Activated CD4-positive, alpha-beta T cell treated with anti-CD3 and anti-CD28 coated beads for 1 hour (primary cell): ENCODE results near the gene UVSSA.
"Not testable (repeated sequence)": the region's sequence is repeated elsewhere in the genome, so short reads cannot be mapped to it uniquely, and the experiment has no call there.

Source experiments
- DNase-seq: peaks from one replicate; pipeline ENCODE4 v3.0.0-alpha.2; 2020

UVSSA gene

GRCh38 chr4:1331591-1332353 lies 15.2 kb upstream of the UVSSA start:
- DNase-seq, result no peak

DNA sequence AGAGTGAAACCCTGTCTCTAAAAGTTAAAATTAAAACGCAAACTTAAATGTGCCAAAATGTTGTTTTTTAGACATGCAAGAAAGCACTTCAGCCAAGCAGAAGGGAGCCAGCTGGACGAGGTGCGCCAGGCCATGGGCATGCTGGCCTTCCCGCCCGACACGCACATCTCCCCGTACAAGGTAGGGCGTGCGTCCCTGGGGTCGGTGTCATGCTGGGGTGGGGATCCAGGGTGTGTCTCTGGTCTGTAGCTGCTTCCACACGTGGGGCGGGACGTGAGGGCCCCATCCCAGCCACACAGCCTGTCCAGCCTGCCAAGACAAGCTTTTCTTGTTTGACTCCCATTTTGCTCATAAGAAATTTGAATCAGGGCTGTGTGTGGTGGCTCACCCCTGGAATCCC lies 14.3 kb upstream of the UVSSA start:
- no peak for DNase-seq

DNA sequence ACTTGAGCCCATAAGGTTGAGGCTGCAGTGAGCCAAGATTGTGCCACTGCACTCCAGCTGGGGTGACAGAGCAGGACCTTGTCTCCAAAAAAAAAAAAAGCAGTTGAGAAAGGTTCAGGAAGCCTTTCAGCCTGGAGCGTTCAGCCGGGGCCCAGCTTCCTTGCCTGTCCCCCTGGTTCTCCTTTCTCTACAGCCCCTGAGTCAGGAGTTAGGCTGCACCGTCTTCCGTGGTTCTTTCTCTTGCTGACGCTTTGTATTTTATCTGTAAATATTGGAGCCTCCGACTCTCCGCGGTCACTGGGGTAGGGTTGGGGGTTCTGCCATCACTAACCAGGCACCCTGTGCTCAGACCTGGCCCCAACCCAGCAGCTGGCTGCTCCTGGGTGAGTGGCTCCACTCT lies 13.8 kb upstream of the UVSSA start:
- no peak for DNase-seq

DNA sequence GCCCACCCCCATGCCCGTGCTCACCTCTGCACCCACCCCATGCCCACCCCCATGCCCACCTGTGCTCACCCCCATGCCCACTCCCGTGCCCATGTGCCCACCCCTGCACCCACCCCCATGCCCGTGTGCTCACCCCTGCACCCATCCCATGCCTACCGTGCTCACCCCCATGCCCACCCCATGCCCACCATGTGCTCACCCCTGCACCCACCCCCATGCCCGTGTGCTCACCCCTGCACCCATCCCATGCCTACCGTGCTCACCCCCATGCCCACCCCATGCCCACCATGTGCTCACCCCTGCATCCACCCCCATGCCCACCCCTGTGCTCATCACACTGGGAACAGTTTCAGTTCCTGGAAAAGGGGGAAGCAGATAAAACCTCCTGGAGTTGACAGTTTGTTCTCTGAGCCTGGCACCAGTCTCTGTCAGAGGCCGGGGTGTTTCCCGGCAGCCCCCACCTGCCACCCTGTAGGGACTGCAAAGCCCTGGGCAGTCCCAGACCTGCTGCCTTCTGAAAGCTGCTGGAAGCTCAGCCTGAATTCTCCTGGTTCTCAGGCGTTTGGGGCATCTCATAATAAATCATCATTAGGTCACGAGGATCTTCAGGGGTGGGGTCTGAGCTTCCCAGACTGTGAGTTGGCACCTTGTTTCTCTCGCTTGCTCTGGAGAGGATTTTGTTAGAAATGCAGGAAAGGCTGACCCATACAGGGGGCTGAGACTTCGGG lies 13.0 kb upstream of the UVSSA start:
- DNase-seq, result not testable (repeated sequence)

GRCh38 chr4:1334579-1334895 lies 12.5 kb upstream of the UVSSA start:
- DNase-seq, result no peak

- not testable (repeated sequence) for DNase-seq
Measured at GRCh38 chr4:1335193-1335883, 11.7 kb upstream of the UVSSA start.

GRCh38 chr4:1336088-1336491 lies 10.9 kb upstream of the UVSSA start:
- no peak for DNase-seq

GRCh38 chr4:1337376-1337831 lies 9.6 kb upstream of the UVSSA start:
- peak; percentile 46 for DNase-seq

DNA sequence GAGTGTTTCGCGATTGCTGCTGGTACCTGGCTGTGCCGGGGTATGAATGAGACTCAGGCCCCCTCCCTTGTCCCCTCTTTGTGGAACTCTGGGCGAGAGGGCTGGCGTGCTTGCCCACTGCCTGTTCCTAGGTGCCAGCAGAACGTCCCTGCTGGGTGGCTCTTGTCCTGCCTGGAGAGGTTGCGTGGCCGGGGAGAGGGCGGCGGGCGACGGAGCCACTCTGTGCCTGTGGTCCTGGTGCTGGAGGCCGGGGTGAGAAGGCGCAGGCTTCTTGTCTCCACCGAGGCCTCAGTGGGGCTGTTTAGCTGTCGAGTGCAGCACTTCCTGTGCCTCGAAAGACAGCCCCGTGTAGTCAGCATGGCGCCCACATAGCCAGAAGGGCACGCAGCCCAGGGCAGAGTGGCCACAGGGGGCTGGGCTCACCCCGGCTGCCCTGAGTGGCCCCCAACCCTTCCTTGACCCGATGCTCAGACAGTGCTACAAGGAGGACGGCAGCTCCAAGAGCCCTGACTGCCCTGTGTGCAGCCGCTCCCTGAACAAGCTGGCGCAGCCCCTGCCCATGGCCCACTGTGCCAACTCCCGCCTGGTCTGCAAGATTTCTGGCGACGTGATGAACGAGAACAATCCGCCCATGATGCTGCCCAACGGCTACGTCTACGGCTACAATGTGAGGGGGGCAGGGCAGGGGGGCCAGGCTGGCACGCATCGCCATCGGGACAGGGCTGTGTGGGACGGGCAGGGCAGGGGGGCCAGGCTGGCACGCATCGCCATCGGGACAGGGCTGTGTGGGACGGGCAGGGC lies 8.9 kb upstream of the UVSSA start:
- no peak for DNase-seq

DNA sequence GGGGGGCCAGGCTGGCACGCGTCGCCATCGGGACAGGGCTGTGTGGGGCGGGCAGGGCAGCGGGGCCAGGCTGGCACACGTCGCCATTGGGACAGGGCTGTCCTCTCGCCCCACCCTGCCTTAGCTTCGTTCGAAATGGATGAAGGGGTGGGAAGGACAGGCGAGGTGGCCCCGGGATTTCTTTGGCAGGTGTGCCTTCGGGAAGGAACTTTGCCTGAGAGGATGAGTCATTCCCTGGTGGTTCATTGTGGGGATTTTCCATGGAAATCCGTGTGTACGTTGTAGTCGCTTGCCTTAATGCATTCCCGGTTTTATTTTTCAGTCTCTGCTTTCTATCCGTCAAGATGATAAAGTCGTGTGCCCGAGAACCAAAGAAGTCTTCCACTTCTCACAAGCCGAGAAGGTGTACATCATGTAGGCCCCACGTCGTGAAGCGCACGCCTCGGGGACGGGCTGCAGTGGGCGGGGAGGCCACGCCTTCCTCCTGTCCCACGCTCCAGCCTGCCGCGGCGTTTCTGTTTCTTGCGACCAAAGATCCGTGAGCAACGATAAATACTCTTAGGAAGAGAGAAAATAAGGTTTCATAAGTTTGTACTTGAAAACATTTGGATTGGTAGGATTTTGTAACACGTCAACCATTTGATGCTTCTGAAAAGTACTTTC lies 8.1 kb upstream of the UVSSA start:
- DNase-seq, result no peak

GRCh38 chr4:1339489-1339888 lies 7.5 kb upstream of the UVSSA start:
- DNase-seq, result no peak

GRCh38 chr4:1340181-1340747 lies 6.7 kb upstream of the UVSSA start:
- no peak for DNase-seq

DNA sequence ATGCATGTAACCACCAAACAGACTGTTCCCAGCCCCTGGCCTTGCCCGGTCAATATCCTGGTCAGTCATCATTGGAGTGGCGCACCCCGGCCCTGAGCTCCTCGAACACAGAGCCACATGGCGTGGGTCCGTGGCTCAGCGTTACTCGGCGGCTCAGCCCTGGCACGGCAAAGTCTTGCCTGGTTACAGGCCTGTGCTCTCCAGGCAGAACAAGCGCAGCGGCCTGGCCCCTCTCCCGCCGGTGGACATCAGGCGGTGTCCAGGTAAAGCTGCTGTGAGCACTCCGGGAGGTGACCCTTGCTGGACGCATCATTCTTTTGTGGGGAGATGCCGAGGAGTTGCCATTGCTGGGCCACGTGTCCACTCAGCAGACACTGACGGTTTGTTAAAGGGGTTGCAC lies 6.1 kb upstream of the UVSSA start:
- no peak for DNase-seq

DNA sequence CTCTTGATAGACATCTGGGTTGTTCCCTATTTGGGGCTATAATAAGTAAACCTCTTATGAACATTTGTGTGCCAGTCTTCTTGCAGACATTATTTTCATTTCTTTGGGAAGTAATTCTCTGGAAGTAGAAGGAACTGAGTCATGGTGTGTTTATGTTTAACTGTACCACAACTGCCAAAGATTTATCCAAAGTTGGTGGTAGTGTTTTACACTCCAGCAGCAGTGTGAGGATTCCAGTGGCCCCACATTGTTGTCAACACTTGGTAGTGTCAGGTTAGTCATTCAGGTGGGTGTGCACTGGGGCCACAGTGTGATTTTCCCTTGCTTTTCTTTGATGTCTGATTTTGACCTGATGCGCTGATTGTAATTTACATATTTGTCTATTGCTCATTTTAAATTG lies 5.0 kb upstream of the UVSSA start:
- DNase-seq, result no peak

GRCh38 chr4:1344696-1345095 lies 2.3 kb upstream of the UVSSA start:
- DNase-seq, result no peak

DNA sequence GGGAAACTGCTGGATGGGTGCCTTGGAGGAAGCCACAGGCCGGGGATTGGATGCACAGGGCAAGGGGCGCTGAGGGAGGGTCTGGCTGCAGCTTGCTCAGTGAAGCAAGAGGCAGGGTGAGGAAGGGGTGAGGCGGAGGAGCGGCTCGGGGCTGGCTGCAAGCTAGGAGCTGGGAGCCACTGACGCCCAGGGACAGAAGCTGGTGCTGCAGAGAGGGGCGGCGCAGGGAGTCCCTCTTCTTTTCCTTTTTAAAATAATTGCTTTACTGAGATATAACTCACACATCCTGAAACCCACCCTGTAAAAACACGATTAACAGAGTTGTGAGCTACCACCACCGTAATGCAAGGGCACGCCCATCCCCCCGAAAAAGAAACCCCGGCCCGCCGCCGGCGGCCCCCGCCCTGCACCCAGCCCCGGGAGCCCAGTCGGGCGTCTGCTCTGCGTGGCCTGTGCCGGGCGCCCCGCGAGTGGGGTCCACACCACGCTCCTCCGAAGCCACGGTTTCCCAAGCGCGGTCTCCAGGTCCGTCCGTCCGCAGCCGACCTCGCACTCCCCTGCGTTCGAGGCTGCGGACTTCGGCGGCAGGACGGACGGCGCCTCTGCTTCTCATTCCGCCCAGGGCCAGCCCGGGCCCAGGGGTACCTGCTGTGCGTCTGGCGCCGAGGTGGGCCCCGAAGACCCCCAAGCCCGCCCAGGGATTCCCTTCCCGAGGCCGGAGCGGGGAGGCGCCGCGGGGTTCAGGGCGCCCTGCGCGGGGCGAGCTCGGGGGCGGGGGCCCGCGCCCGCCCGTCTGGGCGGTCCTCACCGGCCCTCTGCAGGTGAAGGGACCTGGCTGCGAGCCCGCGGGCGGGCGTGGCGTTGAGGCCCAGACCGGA lies 866 bp upstream of the UVSSA start:
- peak; percentile 30 for DNase-seq

- DNase-seq, result no peak
Measured at GRCh38 chr4:1347410-1347864, 429 bp downstream of the UVSSA start.

DNA sequence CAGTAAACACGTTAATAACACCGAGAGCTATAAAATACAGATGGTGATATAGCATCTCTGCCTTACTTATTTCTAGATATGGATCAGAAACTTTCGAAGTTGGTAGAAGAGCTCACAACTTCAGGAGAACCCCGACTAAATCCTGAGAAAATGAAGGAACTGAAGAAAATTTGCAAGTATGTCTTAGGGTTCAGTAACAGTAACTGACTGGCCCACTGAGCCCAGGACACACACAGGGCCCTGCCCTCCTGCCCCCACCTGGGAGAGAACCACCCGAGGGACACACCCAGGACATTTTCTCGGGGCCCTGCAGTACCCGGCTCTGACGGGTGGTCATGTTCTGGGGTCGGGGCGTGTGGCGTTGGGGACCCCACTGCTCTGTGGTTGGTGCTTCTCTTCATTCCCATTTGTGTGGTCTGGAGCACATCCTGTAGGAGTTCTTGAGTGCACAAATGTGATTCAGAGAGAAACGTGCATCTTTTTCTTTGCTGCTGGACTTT lies 1.1 kb downstream of the UVSSA start:
- DNase-seq, result no peak

- DNase-seq, result no peak
Measured at GRCh38 chr4:1348746-1349145, 1.7 kb downstream of the UVSSA start.

DNA sequence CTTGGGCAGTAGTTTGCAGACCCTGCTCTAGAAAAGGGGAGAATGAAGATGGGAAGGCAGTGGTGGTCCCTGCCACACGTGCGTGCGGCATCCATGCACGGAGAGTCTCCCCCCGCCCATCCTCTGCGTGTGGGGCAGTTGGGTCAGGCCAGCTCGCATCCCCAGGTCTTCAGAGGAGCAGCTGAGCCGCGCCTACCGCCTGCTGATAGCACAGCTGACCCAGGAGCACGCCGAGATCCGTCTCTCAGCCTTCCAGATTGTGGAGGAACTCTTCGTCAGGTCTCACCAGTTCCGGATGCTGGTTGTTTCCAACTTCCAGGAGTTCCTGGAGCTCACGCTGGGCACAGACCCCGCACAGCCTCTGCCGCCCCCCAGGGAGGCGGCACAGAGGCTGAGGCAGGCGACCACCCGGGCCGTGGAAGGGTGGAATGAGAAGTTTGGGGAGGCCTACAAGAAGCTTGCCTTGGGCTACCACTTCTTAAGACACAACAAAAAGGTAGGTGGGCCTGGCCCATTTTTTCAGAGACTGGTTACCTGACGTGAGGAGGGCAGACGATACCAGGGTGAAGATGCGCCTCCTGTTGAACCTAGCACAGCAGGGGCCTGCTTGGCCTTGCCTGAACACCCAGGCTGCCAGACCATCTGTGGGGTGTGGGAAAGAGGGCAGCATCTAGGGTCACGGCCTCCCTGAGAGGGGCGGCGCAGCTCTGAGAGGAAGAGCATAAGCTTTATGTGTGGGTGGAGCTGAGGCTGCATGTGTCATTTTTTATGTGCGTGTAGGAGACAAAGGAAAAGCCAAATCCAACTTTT lies 2.6 kb downstream of the UVSSA start:
- no peak for DNase-seq
